K562 (cell line): ENCODE results near the gene MED17. TPM values are rescaled to one million over a fixed set of nuclear protein-coding genes. Genes with fewer than 3 reads are reported as not detected.

Experiments
- AFF4 ChIP-seq: sonication (generic); formaldehyde crosslinking; IDR thresholded peaks from 2 replicates; pipeline ENCODE4 v1.8.0; 2023; ENCODE audit warnings: mild to moderate bottlenecking, missing genetic modification reagents
- CCNT2 ChIP-seq: IDR thresholded peaks from 2 replicates; pipeline ENCODE4 v1.6.1; 2011; ENCODE audit warnings: borderline replicate concordance, low read depth, mild to moderate bottlenecking, moderate library complexity, mixed read lengths, low read length; ENCODE audit not compliant: insufficient read length; ENCODE audit errors: extremely low read depth
- CTCFL ChIP-seq: IDR thresholded peaks from 2 replicates; pipeline ENCODE4 v1.6.1; 2011; ENCODE audit warnings: borderline replicate concordance, low read depth, mild to moderate bottlenecking, moderate library complexity, low read length; ENCODE audit not compliant: insufficient read depth, poor library complexity, severe bottlenecking
- DNMT1 ChIP-seq: fragments of 450-650 bp; IDR thresholded peaks from 2 replicates; pipeline ENCODE4 v1.6.1; 2016; ENCODE audit warnings: antibody characterized with exemption, mild to moderate bottlenecking
- EHMT2 ChIP-seq: fragments of 450-650 bp; IDR thresholded peaks from 2 replicates; pipeline ENCODE4 v1.6.1; 2018; ENCODE audit warnings: antibody characterized with exemption
- HDGF ChIP-seq: fragments of 450-650 bp; IDR thresholded peaks from 2 replicates; pipeline ENCODE4 v1.6.1; 2016
- KDM4B ChIP-seq, 2 experiments: fragments of 450-650 bp in 1 of 2; sonication (generic) in 1 of 2; IDR thresholded peaks; 2 replicates each; pipeline ENCODE4 v1.6.1; 2016 to 2017; ENCODE audit warnings: borderline replicate concordance in 2 of 2, antibody characterized with exemption in 1 of 2, low read depth in 1 of 2, mild to moderate bottlenecking in 1 of 2
- KHSRP ChIP-seq: fragments of 450-650 bp; IDR thresholded peaks from 2 replicates; pipeline ENCODE4 v1.6.1; 2017
- MYC ChIP-seq, 2 experiments: fragments of 250-450 bp in 1 of 2; sonication (Bioruptor Pico) in 1 of 2; IDR thresholded peaks; 2 replicates each; pipeline versions ENCODE4 v1.5.1 to v1.6.1; 2012 to 2021; ENCODE audit warnings: low read depth in 2 of 2, borderline replicate concordance in 1 of 2, improper control_type of control experiment in 1 of 2, low read length in 1 of 2, mild to moderate bottlenecking in 1 of 2, moderate library complexity in 1 of 2
- NCOR1 ChIP-seq: fragments of 450-650 bp; IDR thresholded peaks from 2 replicates; pipeline ENCODE4 v1.6.1; 2016; ENCODE audit warnings: mild to moderate bottlenecking, moderate library complexity
- PHF20 ChIP-seq: fragments of 450-650 bp; IDR thresholded peaks from 2 replicates; pipeline ENCODE4 v1.6.1; 2018; ENCODE audit not compliant: partially characterized antibody
- RAD21 ChIP-seq, 2 experiments: fragments of 250-450 bp in 1 of 2; fragments of 450-650 bp in 1 of 2; sonication (Bioruptor Pico) in 1 of 2; formaldehyde crosslinking in 1 of 2; IDR thresholded peaks in 1 of 2; conservative IDR thresholded peaks in 1 of 2; 2 replicates each; pipeline versions ENCODE4 v1.4.0 to v1.8.0; 2020 to 2022; ENCODE audit warnings: mild to moderate bottlenecking in 2 of 2, moderate library complexity in 1 of 2
- RB1 ChIP-seq: fragments of 450-650 bp; IDR thresholded peaks from 2 replicates; pipeline ENCODE4 v1.6.1; 2017; ENCODE audit warnings: low read depth, mild to moderate bottlenecking
- RBM25 ChIP-seq: fragments of 200-400 bp; formaldehyde crosslinking; IDR thresholded peaks from 2 replicates; pipeline ENCODE4 v1.6.1; 2018; ENCODE audit warnings: low read length, low read depth, moderate library complexity; ENCODE audit not compliant: severe bottlenecking
- SETDB1 ChIP-seq: IDR thresholded peaks from one replicate; pipeline ENCODE4 v1.6.1; 2012; ENCODE audit warnings: low read length, control low read depth, inconsistent platforms
- TCF3 ChIP-seq: sonication (generic); formaldehyde crosslinking; IDR thresholded peaks from 2 replicates; pipeline ENCODE4 v1.4.0; 2020; ENCODE audit warnings: mild to moderate bottlenecking, missing genetic modification reagents
- ZBTB7A ChIP-seq: IDR thresholded peaks from 2 replicates; pipeline ENCODE4 v1.6.1; 2011; ENCODE audit warnings: low read depth, mild to moderate bottlenecking, low read length, moderate library complexity, borderline replicate concordance; ENCODE audit not compliant: control insufficient read depth
- ZNF253 ChIP-seq: fragments of 250-450 bp; sonication (Bioruptor Pico); conservative IDR thresholded peaks from 2 replicates; pipeline ENCODE4 v1.6.1; 2021; ENCODE audit warnings: mild to moderate bottlenecking
- ZNF512 ChIP-seq: IDR thresholded peaks from 2 replicates; pipeline ENCODE4 v1.6.1; 2016; ENCODE audit warnings: missing genetic modification characterization, missing compliant biosample characterization
- ZNF644 ChIP-seq: fragments of 200-800 bp; sonication (Bioruptor generic); IDR thresholded peaks from 2 replicates; pipeline ENCODE4 v1.6.1; 2016; ENCODE audit warnings: low read depth, missing genetic modification characterization, missing compliant biosample characterization
- polyA plus RNA-seq, 8 experiments: library from polyadenylated mRNA; depleted of rRNA in 4 of 8; stranded (reverse) in 5 of 8; unstranded in 3 of 8; fragments of >200 nt; fragmentation: Nextera tagmentation in 2 of 8; fragmentation: Illumina TruSeq in 1 of 8; extraction: Ambion mirVana in 2 of 8; extraction: Trizol in 1 of 8; gene quantifications; 2 replicates each; pipeline versions ENCODE4 v1.2.1 to v1.2.3, GENCODE V29; 2011 to 2014; ENCODE audit warnings: inconsistent platforms in 1 of 8, missing spikeins in 1 of 8
- total RNA-seq, 7 experiments: library from RNA; depleted of rRNA in 6 of 7; stranded (reverse); fragments of >200 nt in 6 of 7; fragmentation: Illumina TruSeq in 2 of 7; extraction: Trizol in 2 of 7; gene quantifications; 2 replicates each; pipeline versions ENCODE4 v1.2.1 to v1.2.3, GENCODE V29; 2011 to 2021; ENCODE audit warnings: low replicate concordance in 1 of 7

MED17 gene
- total and polyA plus RNA-seq, 9 of the 15 experiments (the other 6 are each of a cell fraction or from before 2014, with no cell fraction given) = 6.7 to 34.7 (median 26.8) TPM

- TF ChIP-seq ZNF512 (tag) = no peak
- peak; percentile 78 for TF ChIP-seq CCNT2
- TF ChIP-seq RB1 = no peak
- TF ChIP-seq KDM4B (IDR thresholded peaks at IDR 0.05; ENCODE audit: borderline replicate concordance in 2 of 2, low read depth in 1 of 2) = no peak
- peak; percentile 0 for TF ChIP-seq CTCFL
- no peak for TF ChIP-seq PHF20
- TF ChIP-seq EHMT2 = no peak
- no peak for TF ChIP-seq KHSRP
- TF ChIP-seq DNMT1 = no peak
- no peak for TF ChIP-seq SETDB1
- no peak for TF ChIP-seq AFF4
- TF ChIP-seq RBM25 = no peak
- TF ChIP-seq ZNF644 (tag) = no peak
- TF ChIP-seq RAD21 (CRISPR knock-in tag; conservative IDR thresholded peaks at IDR 0.05 in 1 of 2, IDR thresholded peaks at IDR 0.05 in 1 of 2) = no peak
- TF ChIP-seq TCF3 (CRISPR knock-in tag) = peak; percentile 60
- no peak for TF ChIP-seq MYC (IDR thresholded peaks at IDR 0.05; ENCODE audit: low read depth, low read length)
- TF ChIP-seq MYC (CRISPR knock-in tag; IDR thresholded peaks at IDR 0.05; ENCODE audit: borderline replicate concordance, low read depth) = no peak
- peak; percentile 49; the same call in 1 of the 2 replicates for TF ChIP-seq NCOR1
- TF ChIP-seq ZNF253 (CRISPR knock-in tag) = no peak
- TF ChIP-seq ZBTB7A = 0 out of 2 replicates have a peak, but pooled peaks have one; percentile 21
- no peak for TF ChIP-seq HDGF
Measured at GRCh38 chr11:93849751-93850593, 65.9 kb downstream of the MED17 start (continued).
